Natural killer cell (primary cell): Measurements from ENCODE around the gene PADI2. TPM values are rescaled to one million over a fixed set of nuclear protein-coding genes. Genes with fewer than 3 reads are reported as not detected.

ENCODE experiments used
- ATAC-seq, 3 donors: fragments of 150-1000 bp in 2 of 3; fragments of 200-7000 bp in 1 of 3; cut with Tn5 transposase; 1 replicate in 1 of 3; 2 replicates in 2 of 3; pipeline ENCODE4 v1.10.0; 2021; ENCODE audit warnings: mild to moderate bottlenecking in 2 of 3, moderate library complexity in 2 of 3
- DNase-seq, 2 donors: peaks; one replicate each; pipeline versions ENCODE4 v3.0.0 to v3.0.0-alpha.2; 2013 to 2021; ENCODE audit warnings: mixed read lengths in 1 of 2
- H3K27ac ChIP-seq: one replicate; pipeline ENCODE4 v1.5.1; 2013; ENCODE audit warnings: mild to moderate bottlenecking, low read length
- H3K27me3 ChIP-seq: one replicate; pipeline ENCODE4 v1.6.1; 2013; ENCODE audit warnings: low read length; ENCODE audit not compliant: control insufficient read depth, insufficient read depth
- H3K36me3 ChIP-seq: one replicate; pipeline ENCODE4 v1.6.1; 2013; ENCODE audit warnings: low read length; ENCODE audit not compliant: control insufficient read depth, insufficient read depth
- H3K4me1 ChIP-seq: one replicate; pipeline ENCODE4 v1.6.1; 2013; ENCODE audit warnings: low read length; ENCODE audit not compliant: control insufficient read depth, insufficient read depth
- H3K4me3 ChIP-seq: one replicate; pipeline ENCODE4 v1.5.1; 2013; ENCODE audit warnings: low read length
- H3K9me3 ChIP-seq: one replicate; pipeline ENCODE4 v1.6.1; 2013; ENCODE audit warnings: low read length; ENCODE audit not compliant: control insufficient read depth, insufficient read depth
- H3K27ac Mint-ChIP-seq, 2 donors: one replicate each; pipeline ENCODE4 v1.8.0; 2022; ENCODE audit warnings: mild to moderate bottlenecking in 2 of 2, mixed read lengths in 2 of 2, moderate library complexity in 1 of 2
- H3K27me3 Mint-ChIP-seq, 2 donors: one replicate each; pipeline ENCODE4 v1.8.0; 2022; ENCODE audit warnings: low read depth in 2 of 2, mixed read lengths in 2 of 2
- H3K36me3 Mint-ChIP-seq: one replicate; pipeline ENCODE4 v1.8.0; 2022; ENCODE audit warnings: mixed read lengths
- H3K4me1 Mint-ChIP-seq, 2 donors: one replicate each; pipeline ENCODE4 v1.8.0; 2022; ENCODE audit warnings: mixed read lengths in 2 of 2
- H3K4me3 Mint-ChIP-seq: one replicate; pipeline ENCODE4 v1.8.0; 2022; ENCODE audit warnings: mild to moderate bottlenecking, moderate library complexity, mixed read lengths
- H3K9me3 Mint-ChIP-seq, 2 donors: one replicate each; pipeline ENCODE4 v1.8.0; 2022; ENCODE audit warnings: mixed read lengths in 2 of 2
- WGBS: methylation state at CpG from one replicate; pipeline ENCODE4 v1.1.7; 2013; ENCODE audit warnings: missing lambda C conversion rate; ENCODE audit not compliant: insufficient coverage; 5-methylcytosine and 5-hydroxymethylcytosine counted together
- intact Hi-C: fragments of 100-400 bp; cut with micrococcal nuclease; formaldehyde crosslinking; loops from one replicate; pipeline ENCODE4 v1.14.2; 2022
- total RNA-seq, 4 donors: library from RNA; stranded (reverse); fragments of 120-200 nt in 1 of 4; gene quantifications; one replicate each; pipeline versions ENCODE4 v1.2.3 to v1.2.4, GENCODE V29; 2013 to 2022
- TF ChIP-seq, protein P1 (sequence below): fragments of 200-600 bp; IDR thresholded peaks from one replicate; pipeline ENCODE4 v1.8.0; 2022; ENCODE audit warnings: antibody characterized with exemption

The PADI2 gene
- total RNA-seq, 3 donors from 2014 or later (not counting 1 experiment from before 2014, with no cell fraction given): 0.56 to 2.5 (median 0.88) TPM

GRCh38 chr1:17027403-17027802 is 91.8 kb downstream of the PADI2 start:
- Histone ChIP-seq H3K4me1 (no peaks in the 10 kb centered on the region), H3K4me3 (no peak overlapping the region), H3K9me3 (no peaks in the 10 kb centered on the region), H3K27me3 (no peaks in the 10 kb centered on the region), H3K27ac (no peak overlapping the region), H3K36me3 (peaks cover 73% of the 10 kb centered on the region)
- whole genome bisulfite sequencing: 82% methylated on average over 5 of the region's 5 CpGs
- TF ChIP-seq, protein P1, sequence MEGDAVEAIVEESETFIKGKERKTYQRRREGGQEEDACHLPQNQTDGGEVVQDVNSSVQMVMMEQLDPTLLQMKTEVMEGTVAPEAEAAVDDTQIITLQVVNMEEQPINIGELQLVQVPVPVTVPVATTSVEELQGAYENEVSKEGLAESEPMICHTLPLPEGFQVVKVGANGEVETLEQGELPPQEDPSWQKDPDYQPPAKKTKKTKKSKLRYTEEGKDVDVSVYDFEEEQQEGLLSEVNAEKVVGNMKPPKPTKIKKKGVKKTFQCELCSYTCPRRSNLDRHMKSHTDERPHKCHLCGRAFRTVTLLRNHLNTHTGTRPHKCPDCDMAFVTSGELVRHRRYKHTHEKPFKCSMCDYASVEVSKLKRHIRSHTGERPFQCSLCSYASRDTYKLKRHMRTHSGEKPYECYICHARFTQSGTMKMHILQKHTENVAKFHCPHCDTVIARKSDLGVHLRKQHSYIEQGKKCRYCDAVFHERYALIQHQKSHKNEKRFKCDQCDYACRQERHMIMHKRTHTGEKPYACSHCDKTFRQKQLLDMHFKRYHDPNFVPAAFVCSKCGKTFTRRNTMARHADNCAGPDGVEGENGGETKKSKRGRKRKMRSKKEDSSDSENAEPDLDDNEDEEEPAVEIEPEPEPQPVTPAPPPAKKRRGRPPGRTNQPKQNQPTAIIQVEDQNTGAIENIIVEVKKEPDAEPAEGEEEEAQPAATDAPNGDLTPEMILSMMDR: no peak
- ATAC-seq: no peak
- no peaks in the 10 kb centered on the region for H3K9me3 Mint-ChIP-seq
- peaks cover 0 to 7% of the 10 kb centered on the region in 2 donors for H3K4me1 Mint-ChIP-seq
- H3K27me3 Mint-ChIP-seq: no peaks in the 10 kb centered on the region
- peaks cover 11% of the 10 kb centered on the region for H3K36me3 Mint-ChIP-seq
- no peak overlapping the region for H3K27ac Mint-ChIP-seq
- no peak for DNase-seq
- intact Hi-C loops: no loop called here
- H3K4me3 Mint-ChIP-seq: no peak overlapping the region

DNA sequence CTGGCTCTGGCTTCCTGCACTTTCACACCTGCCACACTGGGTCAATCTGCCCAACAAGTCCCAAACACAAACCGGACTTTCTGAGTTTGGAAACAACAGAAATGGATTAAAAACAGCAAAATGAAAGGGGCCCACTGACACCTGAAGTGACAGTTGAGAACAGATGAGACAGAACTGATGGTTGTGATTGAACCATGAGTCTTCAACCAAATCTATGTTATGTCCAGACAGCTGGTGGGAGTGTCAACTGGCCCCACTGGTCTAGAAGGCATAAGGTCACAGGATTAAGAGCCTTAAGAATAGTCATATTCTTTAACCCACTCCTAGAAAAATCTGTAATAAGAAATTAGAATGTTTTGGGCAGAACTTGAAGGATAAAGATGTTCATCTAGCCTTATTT is 94.5 kb downstream of the PADI2 start:
- Mint-ChIP-seq H3K36me3 (peaks cover 12% of the 10 kb centered on the region), H3K4me1 (peaks cover 0 to 7% of the 10 kb centered on the region in 2 donors), H3K9me3 (no peaks in the 10 kb centered on the region), H3K27me3 (no peaks in the 10 kb centered on the region), H3K27ac (peak overlapping the region in 1 of 2 donors; percentile 36), H3K4me3 (no peak overlapping the region)
- ATAC-seq (no peak), DNase-seq (no peak)
- Histone ChIP-seq H3K9me3 (no peaks in the 10 kb centered on the region), H3K27me3 (no peaks in the 10 kb centered on the region), H3K4me1 (no peaks in the 10 kb centered on the region), H3K36me3 (peaks cover 84% of the 10 kb centered on the region), H3K4me3 (no peak overlapping the region), H3K27ac (no peak overlapping the region)
- WGBS: 69% methylated on average over 1 of the region's 1 CpG
- intact Hi-C loops: no loop called here
- TF ChIP-seq, protein P1: no peak

DNA sequence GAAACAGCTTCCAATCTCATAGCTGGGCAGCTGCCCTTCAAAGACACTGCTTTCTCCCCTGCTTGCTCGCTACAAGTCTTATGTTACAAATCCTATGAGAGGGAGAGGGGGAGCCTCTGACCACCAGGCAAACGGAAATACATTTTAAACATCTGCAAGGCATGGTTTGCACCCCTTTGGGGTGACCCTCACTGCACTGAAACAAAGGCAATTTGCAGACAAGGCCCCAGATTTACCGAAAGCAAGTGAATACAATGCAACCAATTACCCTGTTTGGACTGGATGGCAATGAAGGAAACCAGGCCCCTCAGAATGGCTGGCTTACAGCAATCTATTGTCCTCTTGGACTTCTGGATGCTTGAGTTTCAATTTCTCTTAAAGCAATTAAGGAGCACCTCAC is 95.7 kb downstream of the PADI2 start:
- H3K27ac Mint-ChIP-seq: peak overlapping the region in 1 of 2 donors; percentile 14
- H3K36me3 ChIP-seq: peaks cover 87% of the 10 kb centered on the region
- intact Hi-C loops: no loop called here
- TF ChIP-seq, protein P1: no peak
- H3K4me3 ChIP-seq: no peak overlapping the region
- H3K9me3 ChIP-seq: no peaks in the 10 kb centered on the region
- WGBS: 72% methylated on average over 2 of the region's 3 CpGs
- no peak for DNase-seq
- H3K27ac ChIP-seq: no peak overlapping the region
- H3K9me3 Mint-ChIP-seq: no peaks in the 10 kb centered on the region
- H3K27me3 ChIP-seq: no peaks in the 10 kb centered on the region
- H3K27me3 Mint-ChIP-seq: no peaks in the 10 kb centered on the region
- H3K36me3 Mint-ChIP-seq: peaks cover 22% of the 10 kb centered on the region
- H3K4me1 ChIP-seq: no peaks in the 10 kb centered on the region
- H3K4me3 Mint-ChIP-seq: no peak overlapping the region
- H3K4me1 Mint-ChIP-seq: peaks cover 0 to 14% of the 10 kb centered on the region in 2 donors
- ATAC-seq: no peak

DNA sequence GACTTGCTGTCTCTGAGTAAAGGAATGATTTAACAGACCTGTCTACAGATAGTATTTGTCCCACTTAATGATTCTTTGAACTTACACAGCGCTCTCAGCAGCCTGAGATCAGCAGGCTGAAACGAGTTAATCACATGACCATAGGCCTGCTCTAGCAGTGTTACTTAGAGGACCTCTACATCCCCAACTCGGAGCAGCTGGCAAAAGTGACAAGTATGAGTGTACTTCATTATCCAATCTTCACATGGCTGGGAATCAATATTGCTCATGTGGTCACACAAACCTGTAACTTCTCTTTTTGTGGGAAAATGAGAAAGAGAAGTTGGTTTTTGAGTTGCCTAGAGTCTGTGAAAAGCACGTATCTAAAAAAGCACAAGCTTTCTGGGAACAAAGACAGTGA is 96.1 kb downstream of the PADI2 start:
- Histone ChIP-seq H3K27me3 (no peaks in the 10 kb centered on the region), H3K27ac (no peak overlapping the region), H3K36me3 (peaks cover 86% of the 10 kb centered on the region), H3K4me3 (no peak overlapping the region), H3K4me1 (no peaks in the 10 kb centered on the region), H3K9me3 (no peaks in the 10 kb centered on the region)
- H3K4me3 Mint-ChIP-seq: no peak overlapping the region
- DNase-seq (no peak), ATAC-seq (no peak)
- peaks cover 0 to 14% of the 10 kb centered on the region in 2 donors for H3K4me1 Mint-ChIP-seq
- H3K9me3 Mint-ChIP-seq: no peaks in the 10 kb centered on the region
- H3K36me3 Mint-ChIP-seq: peaks cover 17% of the 10 kb centered on the region
- no peaks in the 10 kb centered on the region for H3K27me3 Mint-ChIP-seq
- TF ChIP-seq, protein P1: no peak
- no peak overlapping the region for H3K27ac Mint-ChIP-seq
- intact Hi-C loops: no loop called here
- WGBS: 76% methylated on average over 3 of the region's 4 CpGs
